OCI-LY3 (cell line): Measurements from ENCODE around the gene TBC1D1.
"Not testable (repeated sequence)": the region's sequence is repeated elsewhere in the genome, so short reads cannot be mapped to it uniquely, and the experiment has no call there.

Source experiments
- H2AFZ ChIP-seq: fragments of 200-600, 300-600 bp; shearing (Covaris generic); 2 replicates; pipeline ENCODE4 v1.6.0; 2014; ENCODE audit warnings: antibody characterized with exemption, low read depth, low read length
- H3K27ac ChIP-seq: fragments of 200-600, 300-600 bp; sonication (generic); 2 replicates; pipeline ENCODE4 v1.5.1; 2014; ENCODE audit warnings: mild to moderate bottlenecking, low read length, moderate library complexity, mixed read lengths
- H3K27me3 ChIP-seq: fragments of 200-600, 300-600 bp; sonication (generic); 2 replicates; pipeline ENCODE4 v1.6.1; 2014; ENCODE audit warnings: low read depth, low read length, mixed read lengths
- H3K36me3 ChIP-seq: fragments of 200-600, 300-600 bp; sonication (generic); replicated peaks from 2 replicates; pipeline ENCODE3; 2014; ENCODE audit warnings: low read depth, low read length, mixed read lengths
- H3K4me1 ChIP-seq: fragments of 300-600, 200-600 bp; sonication (generic); 2 replicates; pipeline ENCODE4 v1.6.1; 2014; ENCODE audit warnings: low read length, mixed read lengths
- H3K4me2 ChIP-seq: fragments of 200-600, 300-600 bp; sonication (generic); 2 replicates; pipeline ENCODE4 v1.6.1; 2014; ENCODE audit warnings: low read length, mixed read lengths
- H3K4me3 ChIP-seq: fragments of 300-600, 200-600 bp; sonication (generic); 2 replicates; pipeline ENCODE4 v1.5.1; 2014; ENCODE audit warnings: antibody characterized with exemption, mild to moderate bottlenecking, low read length, moderate library complexity
- H3K79me2 ChIP-seq: fragments of 300-600, 200-600 bp; shearing (Covaris generic); 2 replicates; pipeline ENCODE4 v1.6.1; 2014; ENCODE audit warnings: mild to moderate bottlenecking, low read length, mixed read lengths
- H3K9ac ChIP-seq: fragments of 300-600, 200-600 bp; shearing (Covaris generic); 2 replicates; pipeline ENCODE4 v1.6.0; 2014; ENCODE audit warnings: mild to moderate bottlenecking, low read length, moderate library complexity
- H3K9me3 ChIP-seq: fragments of 200-600, 300-600 bp; shearing (Covaris generic); 2 replicates; pipeline ENCODE4 v1.6.1; 2014; ENCODE audit warnings: low read length, mixed read lengths; ENCODE audit not compliant: insufficient read depth
- H4K20me1 ChIP-seq: fragments of 200-600, 300-600 bp; sonication (generic); 2 replicates; pipeline ENCODE4 v1.6.1; 2016; ENCODE audit warnings: low read length, mixed read lengths; ENCODE audit not compliant: insufficient read depth
- EZH2phosphoT487 ChIP-seq: fragments of 200-600 bp; shearing (Covaris generic); IDR thresholded peaks from 2 replicates; pipeline ENCODE4 v1.6.1; 2018; ENCODE audit warnings: antibody characterized with exemption, mixed run types, low read depth
- TF ChIP-seq, protein P1 (sequence below): fragments of 200-600, 300-600 bp; sonication (generic); IDR thresholded peaks from 2 replicates; pipeline ENCODE4 v1.5.1; 2014; ENCODE audit warnings: antibody characterized with exemption, low read length, low read depth

Gene TBC1D1

DNA sequence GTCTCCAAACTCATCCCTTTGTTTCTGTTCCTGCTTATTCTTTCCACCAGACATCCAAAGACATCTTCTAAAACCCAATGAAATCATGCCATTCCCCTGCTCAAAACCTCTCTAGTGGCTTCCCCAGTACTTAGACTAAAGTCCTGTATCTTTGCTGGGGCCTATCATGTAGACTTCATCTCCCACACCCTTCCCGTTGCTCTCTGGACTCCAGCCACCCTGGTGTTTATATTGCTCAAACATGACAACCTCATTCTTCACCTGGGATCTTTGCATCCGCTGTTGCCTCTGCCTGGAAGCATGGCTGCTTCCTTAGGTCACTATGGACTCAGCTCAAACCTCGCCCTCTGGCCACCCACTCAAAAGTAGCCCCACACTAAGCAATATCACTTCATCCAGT is 23.7 kb downstream of the TBC1D1 start:
- Histone ChIP-seq H3K27ac (no peak overlapping the region), H3K9ac (no peak overlapping the region), H3K4me3 (no peak overlapping the region), H3K79me2 (no peaks in the 10 kb centered on the region; the same call in 1 of the 2 replicates), H4K20me1 (no peaks in the 10 kb centered on the region), H3K36me3 (no peaks in the 10 kb centered on the region), H2AFZ (no peak overlapping the region), H3K4me2 (no peak overlapping the region), H3K4me1 (no peaks in the 10 kb centered on the region), H3K9me3 (no peaks in the 10 kb centered on the region), H3K27me3 (no peaks in the 10 kb centered on the region)
- TF ChIP-seq, protein P1, sequence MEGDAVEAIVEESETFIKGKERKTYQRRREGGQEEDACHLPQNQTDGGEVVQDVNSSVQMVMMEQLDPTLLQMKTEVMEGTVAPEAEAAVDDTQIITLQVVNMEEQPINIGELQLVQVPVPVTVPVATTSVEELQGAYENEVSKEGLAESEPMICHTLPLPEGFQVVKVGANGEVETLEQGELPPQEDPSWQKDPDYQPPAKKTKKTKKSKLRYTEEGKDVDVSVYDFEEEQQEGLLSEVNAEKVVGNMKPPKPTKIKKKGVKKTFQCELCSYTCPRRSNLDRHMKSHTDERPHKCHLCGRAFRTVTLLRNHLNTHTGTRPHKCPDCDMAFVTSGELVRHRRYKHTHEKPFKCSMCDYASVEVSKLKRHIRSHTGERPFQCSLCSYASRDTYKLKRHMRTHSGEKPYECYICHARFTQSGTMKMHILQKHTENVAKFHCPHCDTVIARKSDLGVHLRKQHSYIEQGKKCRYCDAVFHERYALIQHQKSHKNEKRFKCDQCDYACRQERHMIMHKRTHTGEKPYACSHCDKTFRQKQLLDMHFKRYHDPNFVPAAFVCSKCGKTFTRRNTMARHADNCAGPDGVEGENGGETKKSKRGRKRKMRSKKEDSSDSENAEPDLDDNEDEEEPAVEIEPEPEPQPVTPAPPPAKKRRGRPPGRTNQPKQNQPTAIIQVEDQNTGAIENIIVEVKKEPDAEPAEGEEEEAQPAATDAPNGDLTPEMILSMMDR: no peak
- TF ChIP-seq EZH2phosphoT487: no peak

GRCh38 chr4:37917388-37917787 is 26.5 kb downstream of the TBC1D1 start:
- no peak overlapping the region for H3K4me3 ChIP-seq
- TF ChIP-seq, protein P1: no peak
- no peak for TF ChIP-seq EZH2phosphoT487
- no peak overlapping the region for H3K9ac ChIP-seq
- no peak overlapping the region for H2AFZ ChIP-seq
- H3K36me3 ChIP-seq: no peaks in the 10 kb centered on the region
- no peak overlapping the region for H3K4me2 ChIP-seq
- H3K4me1 ChIP-seq: no peaks in the 10 kb centered on the region
- no peaks in the 10 kb centered on the region for H3K27me3 ChIP-seq
- H3K27ac ChIP-seq: no peak overlapping the region
- H3K9me3 ChIP-seq: no peaks in the 10 kb centered on the region
- H4K20me1 ChIP-seq: no peaks in the 10 kb centered on the region
- H3K79me2 ChIP-seq: no peaks in the 10 kb centered on the region

- no peak overlapping the region for H3K4me3 ChIP-seq
- TF ChIP-seq EZH2phosphoT487: no peak
- TF ChIP-seq, protein P1: no peak
- H2AFZ ChIP-seq: no peak overlapping the region
- H3K27me3 ChIP-seq: no peaks in the 10 kb centered on the region
- no peaks in the 10 kb centered on the region for H3K79me2 ChIP-seq
- no peaks in the 10 kb centered on the region for H3K9me3 ChIP-seq
- H3K36me3 ChIP-seq: no peaks in the 10 kb centered on the region
- H3K4me2 ChIP-seq: no peak overlapping the region
- H4K20me1 ChIP-seq: no peaks in the 10 kb centered on the region
- no peak overlapping the region for H3K9ac ChIP-seq
- no peaks in the 10 kb centered on the region for H3K4me1 ChIP-seq
- H3K27ac ChIP-seq: no peak overlapping the region
These were observed 27.8 kb downstream of the TBC1D1 start for GRCh38 chr4:37918653-37919052.

GRCh38 chr4:37922328-37922727 is 31.4 kb downstream of the TBC1D1 start:
- TF ChIP-seq EZH2phosphoT487: no peak
- TF ChIP-seq, protein P1: no peak
- Histone ChIP-seq H4K20me1 (0 out of 2 replicates have a peak, but pooled peaks cover 5% of the 10 kb centered on the region), H3K36me3 (no peaks in the 10 kb centered on the region), H3K27me3 (no peaks in the 10 kb centered on the region), H3K4me3 (no peak overlapping the region), H2AFZ (no peak overlapping the region), H3K79me2 (no peaks in the 10 kb centered on the region), H3K27ac (no peak overlapping the region), H3K9ac (no peak overlapping the region), H3K4me1 (no peaks in the 10 kb centered on the region), H3K4me2 (no peak overlapping the region), H3K9me3 (no peaks in the 10 kb centered on the region)

- not testable (repeated sequence) for H3K79me2 ChIP-seq, H3K27ac ChIP-seq, H4K20me1 ChIP-seq, H3K4me3 ChIP-seq, H3K4me1 ChIP-seq, H3K27me3 ChIP-seq, H3K9me3 ChIP-seq, H3K4me2 ChIP-seq, H3K36me3 ChIP-seq, H3K9ac ChIP-seq, H2AFZ ChIP-seq
These were observed 32.2 kb downstream of the TBC1D1 start for GRCh38 chr4:37923089-37923488.
